Measurements from ENCODE around the gene RASSF3. TPM values are rescaled to one million over a fixed set of nuclear protein-coding genes. Genes with fewer than 3 reads are reported as not detected.

Gene RASSF3
- polyA plus RNA-seq, 1 donor from 2014 or later = 0.06 TPM

DNA sequence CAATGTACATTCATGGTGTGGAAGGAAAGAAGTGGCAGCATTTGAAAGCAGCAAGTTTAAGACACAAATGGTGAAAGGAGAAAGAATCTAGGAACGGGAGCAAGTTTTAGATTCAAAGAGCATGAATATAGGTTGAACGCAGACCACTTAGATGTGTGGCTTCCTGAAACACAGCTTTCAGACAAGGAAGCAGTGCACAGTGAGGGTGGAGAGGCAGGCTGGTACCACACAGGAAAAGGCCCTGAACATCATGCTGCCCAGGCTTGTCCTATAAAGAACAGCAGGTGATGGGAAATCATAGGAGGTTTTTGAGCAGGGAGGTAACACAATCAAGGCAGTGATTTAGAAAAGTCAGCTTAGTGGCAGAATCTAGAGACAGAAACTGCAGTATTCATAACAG, 113.3 kb downstream of the RASSF3 start:
- Histone ChIP-seq H4K20me1 (ENCODE audit: insufficient read depth) (no peaks in the 10 kb centered on the region), H3K27ac (ENCODE audit: low read length) (no peak overlapping the region), H3K9me3 (ENCODE audit: low read length) (no peaks in the 10 kb centered on the region), H3K4me3 (ENCODE audit: low read length) (no peak overlapping the region), H2AFZ (ENCODE audit: low read depth, low read length) (no peak overlapping the region), H3K36me3 (ENCODE audit: insufficient read depth, low read length) (peaks cover 15% of the 10 kb centered on the region), H3K79me2 (replicated peaks; ENCODE audit: insufficient read depth, low read length) (no peaks in the 10 kb centered on the region), H3K9ac (ENCODE audit: low read length) (no peak overlapping the region), H3F3A (ENCODE audit: insufficient read depth, low read length, poor library complexity, severe bottlenecking) (no peaks in the 10 kb centered on the region), H3K4me2 (ENCODE audit: low read length) (no peak overlapping the region), H3K27me3 (ENCODE audit: insufficient read depth, low read depth, low read length) (no peaks in the 10 kb centered on the region), H3K9me2 (ENCODE audit: insufficient read depth, low read length) (no peaks in the 10 kb centered on the region)
- TF ChIP-seq TAF1 (IDR thresholded peaks at IDR 0.05; ENCODE audit: low read depth) (no peak), RAD21 (conservative IDR thresholded peaks at IDR 0.05) (no peak), REST (IDR thresholded peaks at IDR 0.05; ENCODE audit: borderline replicate concordance) (no peak), POLR2AphosphoS5 (IDR thresholded peaks at IDR 0.05) (no peak), SMC3 (conservative IDR thresholded peaks at IDR 0.05; ENCODE audit: poor library complexity) (no peak), MXI1 (conservative IDR thresholded peaks at IDR 0.05; ENCODE audit: poor library complexity, severe bottlenecking) (no peak)

DNA sequence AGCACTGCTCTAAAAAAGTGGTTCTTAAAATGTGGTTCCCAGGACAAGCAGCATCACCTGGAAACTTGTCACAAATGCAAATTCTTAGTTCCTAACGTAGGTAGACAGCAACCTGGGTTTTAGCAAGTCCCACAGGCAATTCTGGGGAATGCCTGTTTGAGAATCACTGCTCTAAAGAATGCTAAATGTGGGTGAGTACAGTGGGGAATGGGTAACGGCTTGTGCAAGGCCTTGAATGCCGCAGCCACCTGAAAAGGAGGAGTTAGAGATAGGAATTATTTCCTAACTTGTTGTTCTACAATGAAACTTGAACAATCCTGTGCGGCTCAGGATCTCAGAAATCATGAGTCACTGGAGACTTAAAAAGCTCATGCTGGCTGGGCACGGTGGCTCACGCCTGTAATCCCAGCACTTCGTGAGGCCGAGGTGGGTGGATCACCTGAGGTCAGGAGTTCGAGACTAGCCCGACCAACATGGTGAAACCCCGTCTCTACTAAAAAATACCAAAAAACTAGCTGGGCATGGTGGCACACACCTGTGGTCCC, 114.0 kb downstream of the RASSF3 start:
- no peak for TF ChIP-seq SMC3 (conservative IDR thresholded peaks at IDR 0.05; ENCODE audit: poor library complexity)
- no peak for TF ChIP-seq EP300 (conservative IDR thresholded peaks at IDR 0.05; ENCODE audit: poor library complexity, severe bottlenecking)
- no peak for TF ChIP-seq TAF1 (IDR thresholded peaks at IDR 0.05; ENCODE audit: low read depth)
- no peak for TF ChIP-seq RAD21 (conservative IDR thresholded peaks at IDR 0.05)
- TF ChIP-seq, protein P1, sequence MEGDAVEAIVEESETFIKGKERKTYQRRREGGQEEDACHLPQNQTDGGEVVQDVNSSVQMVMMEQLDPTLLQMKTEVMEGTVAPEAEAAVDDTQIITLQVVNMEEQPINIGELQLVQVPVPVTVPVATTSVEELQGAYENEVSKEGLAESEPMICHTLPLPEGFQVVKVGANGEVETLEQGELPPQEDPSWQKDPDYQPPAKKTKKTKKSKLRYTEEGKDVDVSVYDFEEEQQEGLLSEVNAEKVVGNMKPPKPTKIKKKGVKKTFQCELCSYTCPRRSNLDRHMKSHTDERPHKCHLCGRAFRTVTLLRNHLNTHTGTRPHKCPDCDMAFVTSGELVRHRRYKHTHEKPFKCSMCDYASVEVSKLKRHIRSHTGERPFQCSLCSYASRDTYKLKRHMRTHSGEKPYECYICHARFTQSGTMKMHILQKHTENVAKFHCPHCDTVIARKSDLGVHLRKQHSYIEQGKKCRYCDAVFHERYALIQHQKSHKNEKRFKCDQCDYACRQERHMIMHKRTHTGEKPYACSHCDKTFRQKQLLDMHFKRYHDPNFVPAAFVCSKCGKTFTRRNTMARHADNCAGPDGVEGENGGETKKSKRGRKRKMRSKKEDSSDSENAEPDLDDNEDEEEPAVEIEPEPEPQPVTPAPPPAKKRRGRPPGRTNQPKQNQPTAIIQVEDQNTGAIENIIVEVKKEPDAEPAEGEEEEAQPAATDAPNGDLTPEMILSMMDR (IDR thresholded peaks at IDR 0.05; ENCODE audit: poor library complexity, severe bottlenecking) = no peak
- TF ChIP-seq MXI1 (conservative IDR thresholded peaks at IDR 0.05; ENCODE audit: poor library complexity, severe bottlenecking) = no peak
- TF ChIP-seq EZH2 (IDR thresholded peaks at IDR 0.05; ENCODE audit: borderline replicate concordance, insufficient read depth, low read length, poor library complexity, severe bottlenecking) = no peak
- no peak for TF ChIP-seq REST (IDR thresholded peaks at IDR 0.05; ENCODE audit: borderline replicate concordance)
- TF ChIP-seq POLR2AphosphoS5 (IDR thresholded peaks at IDR 0.05) = no peak
- H3K27ac ChIP-seq (ENCODE audit: low read length) = no peak overlapping the region
- no peak overlapping the region for H3K4me3 ChIP-seq (ENCODE audit: low read length)
- H4K20me1 ChIP-seq (ENCODE audit: insufficient read depth) = no peaks in the 10 kb centered on the region
- no peak overlapping the region for H2AFZ ChIP-seq (ENCODE audit: low read depth, low read length)
- no peak overlapping the region for H3K9ac ChIP-seq (ENCODE audit: low read length)
- no peaks in the 10 kb centered on the region for H3K9me2 ChIP-seq (ENCODE audit: insufficient read depth, low read length)
- H3K9me3 ChIP-seq (ENCODE audit: low read length) = no peaks in the 10 kb centered on the region
- H3K36me3 ChIP-seq (ENCODE audit: insufficient read depth, low read length) = peaks cover 15% of the 10 kb centered on the region
- H3F3A ChIP-seq (ENCODE audit: insufficient read depth, low read length, poor library complexity, severe bottlenecking) = no peaks in the 10 kb centered on the region
- H3K79me2 ChIP-seq (replicated peaks; ENCODE audit: insufficient read depth, low read length) = no peaks in the 10 kb centered on the region
- no peaks in the 10 kb centered on the region for H3K27me3 ChIP-seq (ENCODE audit: insufficient read depth, low read depth, low read length)
- H3K4me2 ChIP-seq (ENCODE audit: low read length) = no peak overlapping the region

Data from neural cell (in vitro differentiated cells).